ENCODE data around the gene XRN2. TPM values are rescaled to one million over a fixed set of nuclear protein-coding genes. Genes with fewer than 3 reads are reported as not detected.

The XRN2 gene
- total and polyA plus RNA-seq, 12 donors: 9.5 to 39.8 (median 31.7) TPM

- 86 to 95% methylated on average over 3 of the region's 3 CpGs for WGBS, 2 donors
- no peaks in the 10 kb centered on the region for H3K9me3 ChIP-seq
- DNase-seq: no peak
- no peaks in the 10 kb centered on the region for H3K27me3 ChIP-seq
- no peak for ATAC-seq
- H3K4me3 ChIP-seq: no peak overlapping the region
- peaks cover 0 to 100% (median 44%) of the 10 kb centered on the region in 9 donors for H3K36me3 ChIP-seq
- TF ChIP-seq CTCF (IDR thresholded peaks at IDR 0.05): no peak
- H3K27ac ChIP-seq: no peak overlapping the region
- intact Hi-C loops (cut with DNase I): loop anchor here in 1 of 10 donors (10.0 kb wide), 1 partner anchor 96 kb away; no protein-coding TSS in a partner anchor
- H3K4me1 ChIP-seq: peaks cover 0 to 3% (median 0%) of the 10 kb centered on the region in 9 donors
Measured at GRCh38 chr20:21340991-21341697, 38.0 kb downstream of the XRN2 start.

- H3K27ac ChIP-seq: no peak overlapping the region
- DNase-seq: no peak
- ATAC-seq: no peak
- TF ChIP-seq CTCF (IDR thresholded peaks at IDR 0.05): no peak
- H3K27me3 ChIP-seq: no peaks in the 10 kb centered on the region
- no peak overlapping the region for H3K4me3 ChIP-seq
- H3K4me1 ChIP-seq: peaks cover 0 to 3% (median 0%) of the 10 kb centered on the region in 9 donors
- peaks cover 0 to 100% (median 41%) of the 10 kb centered on the region in 9 donors for H3K36me3 ChIP-seq
- H3K9me3 ChIP-seq: no peaks in the 10 kb centered on the region
- intact Hi-C loops (cut with DNase I): loop anchor here in 1 of 10 donors (10.0 kb wide), 1 partner anchor 98 kb away; no protein-coding TSS in a partner anchor
- WGBS, 2 donors: 72 to 81% methylated on average over 4 of the region's 4 CpGs
Measured at GRCh38 chr20:21342656-21343345, 39.7 kb downstream of the XRN2 start.

GRCh38 chr20:21344206-21344900 lies 41.2 kb downstream of the XRN2 start:
- DNase-seq (no peak), ATAC-seq (no peak)
- Histone ChIP-seq H3K36me3 (peaks cover 0 to 100% (median 46%) of the 10 kb centered on the region in 9 donors), H3K9me3 (no peaks in the 10 kb centered on the region), H3K27ac (no peak overlapping the region), H3K27me3 (no peaks in the 10 kb centered on the region), H3K4me1 (no peaks in the 10 kb centered on the region), H3K4me3 (no peak overlapping the region)
- no peak for TF ChIP-seq CTCF (IDR thresholded peaks at IDR 0.05)
- intact Hi-C loops (cut with DNase I): loop anchor here in 1 of 10 donors (10.0 kb wide), 1 partner anchor 100 kb away; no protein-coding TSS in a partner anchor
- WGBS, 2 donors: 87 to 90% methylated on average over 5 of the region's 5 CpGs

GRCh38 chr20:21344961-21345360 lies 41.8 kb downstream of the XRN2 start:
- H3K27me3 ChIP-seq: no peaks in the 10 kb centered on the region
- H3K4me1 ChIP-seq: no peaks in the 10 kb centered on the region
- no peak for ATAC-seq
- no peaks in the 10 kb centered on the region for H3K9me3 ChIP-seq
- H3K27ac ChIP-seq: no peak overlapping the region
- intact Hi-C loops (cut with DNase I): loop anchor here in 1 of 10 donors (10.0 kb wide), 1 partner anchor 100 kb away; no protein-coding TSS in a partner anchor
- no peak overlapping the region for H3K4me3 ChIP-seq
- 85 to 86% methylated on average over 1 of the region's 1 CpG for WGBS, 2 donors
- H3K36me3 ChIP-seq: peaks cover 0 to 100% (median 41%) of the 10 kb centered on the region in 9 donors
- DNase-seq: no peak
- TF ChIP-seq CTCF (IDR thresholded peaks at IDR 0.05): no peak

All from heart right ventricle (tissue), 16 donors.